RWPE2 (cell line): Measurements from ENCODE around the gene STAC3.
"Not testable (repeated sequence)": the region's sequence is repeated elsewhere in the genome, so short reads cannot be mapped to it uniquely, and the experiment has no call there.

Source experiments
- ATAC-seq: fragments of 200-7000 bp; cut with Tn5 transposase; 3 replicates; pipeline ENCODE4 v1.9.1; 2021; ENCODE audit warnings: low read depth
- DNase-seq: peaks from one replicate; pipeline ENCODE4 v3.0.0-alpha.2; 2020; ENCODE audit warnings: low spot score
- H3K27ac ChIP-seq: fragments of 450-650 bp; 2 replicates; pipeline ENCODE4 v1.5.1; 2017; ENCODE audit warnings: mild to moderate bottlenecking; ENCODE audit not compliant: poor library complexity, severe bottlenecking
- H3K27me3 ChIP-seq: fragments of 250-450 bp; sonication (Bioruptor Pico); 2 replicates; pipeline ENCODE4 v1.5.1; 2021; ENCODE audit warnings: mild to moderate bottlenecking, moderate library complexity; ENCODE audit not compliant: insufficient read depth, poor library complexity, severe bottlenecking
- H3K36me3 ChIP-seq: fragments of 250-450 bp; sonication (Bioruptor Pico); 2 replicates; pipeline ENCODE4 v1.5.1; 2020; ENCODE audit warnings: low read depth, mild to moderate bottlenecking, moderate library complexity
- H3K4me1 ChIP-seq: fragments of 250-450 bp; sonication (Bioruptor Pico); 2 replicates; pipeline ENCODE4 v1.5.1; 2021; ENCODE audit warnings: mild to moderate bottlenecking, moderate library complexity; ENCODE audit not compliant: insufficient read depth, poor library complexity, severe bottlenecking
- H3K4me3 ChIP-seq: fragments of 250-450 bp; sonication (Bioruptor Pico); 2 replicates; pipeline ENCODE4 v1.5.1; 2021; ENCODE audit warnings: mild to moderate bottlenecking, moderate library complexity; ENCODE audit not compliant: severe bottlenecking
- H3K9me3 ChIP-seq: fragments of 250-450 bp; sonication (Bioruptor Pico); 2 replicates; pipeline ENCODE4 v1.5.1; 2021; ENCODE audit warnings: mild to moderate bottlenecking, moderate library complexity; ENCODE audit not compliant: severe bottlenecking
- CTCF ChIP-seq: fragments of 450-650 bp; IDR thresholded peaks from one replicate; pipeline ENCODE4 v1.5.1; 2017; ENCODE audit warnings: mild to moderate bottlenecking, moderate library complexity; ENCODE audit not compliant: poor library complexity, severe bottlenecking

Gene STAC3

GRCh38 chr12:57278465-57279381 lies 27.7 kb upstream of the STAC3 start:
- no peak for TF ChIP-seq CTCF
- H3K4me3 ChIP-seq, result no peak overlapping the region
- DNase-seq (no peak), ATAC-seq (no peak)
- H3K9me3 ChIP-seq, result no peaks in the 10 kb centered on the region
- H3K27ac ChIP-seq, result peak overlapping the region; percentile 62
- peaks cover 15% of the 10 kb centered on the region for H3K4me1 ChIP-seq
- no peaks in the 10 kb centered on the region for H3K27me3 ChIP-seq
- peaks cover 45% of the 10 kb centered on the region for H3K36me3 ChIP-seq

- H3K27me3 ChIP-seq, result no peaks in the 10 kb centered on the region
- no peaks in the 10 kb centered on the region for H3K9me3 ChIP-seq
- DNase-seq (no peak), ATAC-seq (no peak)
- H3K36me3 ChIP-seq, result peaks cover 38% of the 10 kb centered on the region
- TF ChIP-seq CTCF, result peak; percentile 48
- H3K4me1 ChIP-seq, result peaks cover 15% of the 10 kb centered on the region
- H3K4me3 ChIP-seq, result no peak overlapping the region
- no peak overlapping the region for H3K27ac ChIP-seq
Measured at GRCh38 chr12:57276935-57277563, 26.1 kb upstream of the STAC3 start.

- H3K27me3 ChIP-seq, DNase-seq, H3K27ac ChIP-seq, H3K4me3 ChIP-seq, ATAC-seq, H3K9me3 ChIP-seq: not testable (repeated sequence)
- Histone ChIP-seq H3K36me3 (peaks cover 44% of the 10 kb centered on the region), H3K4me1 (peaks cover 15% of the 10 kb centered on the region)
Measured at GRCh38 chr12:57276233-57276632, 25.2 kb upstream of the STAC3 start.

GRCh38 chr12:57273516-57273915 lies 22.5 kb upstream of the STAC3 start:
- Histone ChIP-seq H3K4me3 (no peak overlapping the region), H3K27ac (no peak overlapping the region), H3K4me1 (no peaks in the 10 kb centered on the region), H3K9me3 (no peaks in the 10 kb centered on the region), H3K27me3 (no peaks in the 10 kb centered on the region), H3K36me3 (peaks cover 42% of the 10 kb centered on the region)
- DNase-seq (no peak), ATAC-seq (no peak)
- TF ChIP-seq CTCF, result no peak

- ATAC-seq (no peak), DNase-seq (no peak)
- no peak overlapping the region for H3K27ac ChIP-seq
Measured at GRCh38 chr12:57272337-57273151, 21.6 kb upstream of the STAC3 start.

More at GRCh38 chr12:57272337-57273151, 21.6 kb upstream of the STAC3 start:
- no peak for TF ChIP-seq CTCF
- peaks cover 42% of the 10 kb centered on the region for H3K36me3 ChIP-seq
- H3K27me3 ChIP-seq, result no peaks in the 10 kb centered on the region
- H3K4me3 ChIP-seq, result no peak overlapping the region
- no peaks in the 10 kb centered on the region for H3K9me3 ChIP-seq
- H3K4me1 ChIP-seq, result no peaks in the 10 kb centered on the region
